Measurements from ENCODE around the gene PANX2. TPM values are rescaled to one million over a fixed set of nuclear protein-coding genes. Genes with fewer than 3 reads are reported as not detected.

PANX2 gene
- total and polyA plus RNA-seq, 2 experiments from 2014 or later = 2.8 to 5.1 TPM

DNA sequence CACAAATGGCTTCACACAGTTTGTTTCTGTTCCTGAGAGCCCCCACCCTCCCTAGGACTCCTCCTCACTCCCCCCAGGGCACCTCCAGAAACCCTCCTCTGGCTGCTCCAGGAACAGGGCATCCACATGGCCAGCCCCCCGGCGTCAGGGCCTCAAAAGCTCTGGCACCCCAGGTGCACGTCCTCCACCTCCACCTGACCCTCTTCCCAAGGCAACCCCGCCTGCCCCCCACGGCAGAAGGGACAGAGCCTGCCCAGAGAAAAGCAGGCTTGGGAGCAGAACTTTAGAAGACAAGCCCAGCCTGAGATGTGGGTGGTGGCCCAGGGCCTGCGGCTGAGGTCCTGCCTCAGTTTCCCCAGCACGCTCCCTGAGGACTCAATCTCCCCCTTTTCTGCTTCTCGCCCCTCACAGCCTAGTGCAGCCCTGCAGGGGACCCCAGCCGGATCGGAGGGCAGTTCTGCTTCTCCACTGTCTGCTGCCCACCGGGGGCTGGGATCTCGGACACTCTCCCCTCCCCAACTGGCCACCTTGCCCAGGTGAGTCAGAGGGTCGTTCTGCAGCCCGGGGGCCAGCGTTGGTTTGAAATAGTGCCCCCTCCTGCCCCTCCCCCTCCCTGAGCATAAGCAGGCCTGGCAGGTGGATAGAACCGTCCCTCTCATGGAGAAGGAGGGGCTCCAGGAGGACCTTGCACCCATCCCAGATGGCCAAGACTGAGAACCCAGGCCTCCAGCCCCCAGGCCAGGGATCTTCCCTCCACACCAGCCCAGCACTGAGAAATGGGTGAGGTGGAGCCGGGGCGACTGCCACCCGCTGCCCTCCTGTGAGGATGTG, 12.8 kb downstream of the PANX2 start:
- ATAC-seq = no peak
- Histone ChIP-seq H3K27me3 (ENCODE audit: insufficient read depth) (0 out of 2 replicates have a peak, but pooled peaks cover 10% of the 10 kb centered on the region), H3K4me1 (ENCODE audit: insufficient read depth) (peaks cover 13% of the 10 kb centered on the region), H3K4me2 (peak overlapping the region; percentile 84; the same call in 1 of the 2 replicates), H4K20me1 (replicated peaks; ENCODE audit: insufficient read depth) (peaks cover 5% of the 10 kb centered on the region; the same call in 1 of the 2 replicates), H3K36me3 (ENCODE audit: insufficient read depth) (no peaks in the 10 kb centered on the region), H3F3A (replicated peaks; ENCODE audit: low read depth) (no peaks in the 10 kb centered on the region), H2AFZ (no peak overlapping the region), H3K4me3 (no peak overlapping the region; the same call in 1 of the 2 replicates), H3K9me2 (ENCODE audit: insufficient read depth) (no peaks in the 10 kb centered on the region), H3K27ac (ENCODE audit: low read depth) (no peak overlapping the region), H3K79me2 (replicated peaks; ENCODE audit: insufficient read depth) (peaks cover 19% of the 10 kb centered on the region)
- Mint-ChIP-seq H3K4me1 (peaks cover 10% of the 10 kb centered on the region), H3K27ac (no peak overlapping the region), H3K36me3 (ENCODE audit: low read depth) (peaks cover 4% of the 10 kb centered on the region; the same call in 1 of the 3 replicates), H3K9me3 (no peaks in the 10 kb centered on the region), H3K27me3 (ENCODE audit: insufficient read depth, low read depth, poor library complexity) (peaks cover 19% of the 10 kb centered on the region), H3K4me3 (peak overlapping the region; percentile 42; the same call in 1 of the 3 replicates)
- no peak for TF ChIP-seq ZNF331 (CRISPR knock-in tag; IDR thresholded peaks at IDR 0.05; ENCODE audit: low read depth)
- DNase-seq (ENCODE audit: low spot score) = no peak

DNA sequence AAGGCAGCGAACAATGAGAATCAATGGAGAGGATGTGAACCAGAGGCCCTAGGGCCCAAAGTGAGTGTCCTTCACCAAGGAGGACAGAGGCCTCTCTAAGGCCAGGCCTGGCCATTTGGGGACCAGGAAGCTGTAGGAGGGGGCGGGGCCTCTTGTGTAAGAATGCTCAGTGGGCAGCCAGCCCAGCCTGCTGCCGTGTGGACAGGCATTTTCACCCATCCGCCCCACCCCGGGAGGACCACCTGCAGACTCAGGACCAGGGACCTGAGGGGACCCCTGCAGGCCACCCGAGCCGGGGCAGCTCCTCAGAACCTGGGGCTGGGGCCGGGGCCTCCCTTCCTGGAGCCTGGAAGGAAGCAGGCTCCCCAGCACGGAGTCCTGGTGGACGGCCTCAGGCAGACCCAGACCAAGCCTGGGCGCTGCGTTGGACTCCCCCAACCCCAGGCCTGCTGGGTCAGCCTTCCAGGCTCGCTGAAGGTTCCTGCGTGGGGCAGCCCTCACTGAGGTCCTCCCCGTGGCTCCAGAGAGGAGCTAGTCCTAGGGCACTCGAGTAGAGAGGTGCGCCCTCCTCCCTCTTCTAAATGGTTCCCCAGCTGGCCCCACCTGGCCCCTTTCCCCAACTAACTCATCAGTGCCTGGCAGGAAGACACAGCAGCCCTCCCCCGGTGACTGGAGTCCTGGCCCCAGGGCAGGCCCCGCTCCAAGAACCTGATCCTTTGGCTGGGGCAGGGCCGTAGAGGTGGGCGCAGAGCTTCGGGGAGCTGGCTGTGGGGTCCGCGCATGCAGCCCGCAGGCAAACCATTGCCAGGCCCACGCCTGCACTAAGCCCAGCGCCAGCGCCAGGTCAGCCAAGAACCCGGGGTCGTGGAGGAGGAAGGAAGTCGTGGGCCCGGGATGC, 13.7 kb downstream of the PANX2 start:
- Mint-ChIP-seq H3K4me3 (peak overlapping the region; percentile 79), H3K27ac (no peak overlapping the region), H3K27me3 (ENCODE audit: insufficient read depth, low read depth, poor library complexity) (peaks cover 19% of the 10 kb centered on the region), H3K4me1 (peaks cover 10% of the 10 kb centered on the region), H3K9me3 (no peaks in the 10 kb centered on the region), H3K36me3 (ENCODE audit: low read depth) (peaks cover 4% of the 10 kb centered on the region; the same call in 1 of the 3 replicates)
- Histone ChIP-seq H4K20me1 (replicated peaks; ENCODE audit: insufficient read depth) (peaks cover 5% of the 10 kb centered on the region; the same call in 1 of the 2 replicates), H3K27ac (ENCODE audit: low read depth) (no peak overlapping the region), H3F3A (replicated peaks; ENCODE audit: low read depth) (no peaks in the 10 kb centered on the region), H3K79me2 (replicated peaks; ENCODE audit: insufficient read depth) (peaks cover 24% of the 10 kb centered on the region), H3K9me2 (ENCODE audit: insufficient read depth) (no peaks in the 10 kb centered on the region), H3K27me3 (ENCODE audit: insufficient read depth) (0 out of 2 replicates have a peak, but pooled peaks cover 10% of the 10 kb centered on the region), H3K4me3 (peak overlapping the region; percentile 67), H3K4me2 (peak overlapping the region; percentile 84), H3K36me3 (ENCODE audit: insufficient read depth) (no peaks in the 10 kb centered on the region), H2AFZ (peak overlapping the region; percentile 96), H3K4me1 (ENCODE audit: insufficient read depth) (peaks cover 13% of the 10 kb centered on the region)
- ATAC-seq (peak; percentile 33), DNase-seq (ENCODE audit: low spot score) (peak; percentile 61)
- no peak for TF ChIP-seq JUNB (IDR thresholded peaks at IDR 0.05; ENCODE audit: unreplicated experiment)
- no peak for TF ChIP-seq EZH2 (IDR thresholded peaks at IDR 0.05; ENCODE audit: low read depth, unreplicated experiment)
- TF ChIP-seq, protein P1, sequence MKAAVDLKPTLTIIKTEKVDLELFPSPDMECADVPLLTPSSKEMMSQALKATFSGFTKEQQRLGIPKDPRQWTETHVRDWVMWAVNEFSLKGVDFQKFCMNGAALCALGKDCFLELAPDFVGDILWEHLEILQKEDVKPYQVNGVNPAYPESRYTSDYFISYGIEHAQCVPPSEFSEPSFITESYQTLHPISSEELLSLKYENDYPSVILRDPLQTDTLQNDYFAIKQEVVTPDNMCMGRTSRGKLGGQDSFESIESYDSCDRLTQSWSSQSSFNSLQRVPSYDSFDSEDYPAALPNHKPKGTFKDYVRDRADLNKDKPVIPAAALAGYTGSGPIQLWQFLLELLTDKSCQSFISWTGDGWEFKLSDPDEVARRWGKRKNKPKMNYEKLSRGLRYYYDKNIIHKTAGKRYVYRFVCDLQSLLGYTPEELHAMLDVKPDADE (IDR thresholded peaks at IDR 0.05) = no peak
- no peak for TF ChIP-seq ZNF331 (CRISPR knock-in tag; IDR thresholded peaks at IDR 0.05; ENCODE audit: low read depth)
- no peak for TF ChIP-seq STAT1 (IDR thresholded peaks at IDR 0.05; ENCODE audit: unreplicated experiment)
- no peak for TF ChIP-seq EZH2phosphoT487 (IDR thresholded peaks at IDR 0.05; ENCODE audit: unreplicated experiment)
- no peak for TF ChIP-seq POLR2AphosphoS5 (IDR thresholded peaks at IDR 0.05; ENCODE audit: low read depth)
- TF ChIP-seq ZNF462 (CRISPR knock-in tag; IDR thresholded peaks at IDR 0.05) = no peak
